Mesendoderm (in vitro differentiated cells): ENCODE measurements around the gene PRKAR1B.

ENCODE experiments used
- DNase-seq: peaks from one replicate; pipeline ENCODE4 v3.0.0; 2013
- H2AK5ac ChIP-seq: 2 replicates; pipeline ENCODE4 v1.6.1; 2013; ENCODE audit warnings: low read length, inconsistent platforms
- H2BK120ac ChIP-seq: 2 replicates; pipeline ENCODE4 v1.6.1; 2013; ENCODE audit warnings: low read depth, mild to moderate bottlenecking, low read length, moderate library complexity, mixed read lengths
- H2BK15ac ChIP-seq: replicated peaks from 2 replicates; pipeline ENCODE4 v1.6.1; 2013; ENCODE audit warnings: low read depth, mild to moderate bottlenecking, moderate library complexity
- H2BK5ac ChIP-seq: 2 replicates; pipeline ENCODE4 v1.6.1; 2013; ENCODE audit warnings: low read length, inconsistent platforms
- H3K18ac ChIP-seq: 2 replicates; pipeline ENCODE4 v1.6.1; 2013; ENCODE audit warnings: mild to moderate bottlenecking, low read length, mixed read lengths
- H3K23ac ChIP-seq: one replicate; pipeline ENCODE4 v1.6.1; 2013; ENCODE audit warnings: low read length
- H3K27ac ChIP-seq: 2 replicates; pipeline ENCODE4 v1.5.1; 2013; ENCODE audit warnings: low read depth, mild to moderate bottlenecking, inconsistent platforms, low read length, moderate library complexity
- H3K27me3 ChIP-seq: 2 replicates; pipeline ENCODE4 v1.6.1; 2013; ENCODE audit warnings: low read length, control low read depth, mild to moderate bottlenecking, inconsistent platforms; ENCODE audit not compliant: insufficient read depth, poor library complexity
- H3K36me3 ChIP-seq: 2 replicates; pipeline ENCODE4 v1.6.1; 2013; ENCODE audit warnings: low read length, inconsistent platforms; ENCODE audit not compliant: control insufficient read depth, insufficient read depth
- H3K4ac ChIP-seq: one replicate; pipeline ENCODE4 v1.6.1; 2013; ENCODE audit warnings: low read depth, mild to moderate bottlenecking, low read length, moderate library complexity
- H3K4me1 ChIP-seq: 2 replicates; pipeline ENCODE4 v1.6.1; 2013; ENCODE audit warnings: low read depth, low read length, inconsistent platforms; ENCODE audit not compliant: control insufficient read depth
- H3K4me2 ChIP-seq: 2 replicates; pipeline ENCODE4 v1.6.1; 2013; ENCODE audit warnings: low read length
- H3K4me3 ChIP-seq: 2 replicates; pipeline ENCODE4 v1.5.1; 2013; ENCODE audit warnings: mild to moderate bottlenecking, low read length
- H3K56ac ChIP-seq: one replicate; pipeline ENCODE4 v1.6.1; 2013; ENCODE audit warnings: low read length
- H3K79me1 ChIP-seq: 2 replicates; pipeline ENCODE4 v1.6.1; 2013; ENCODE audit warnings: low read length, inconsistent platforms
- H3K79me2 ChIP-seq: 2 replicates; pipeline ENCODE4 v1.6.1; 2013; ENCODE audit warnings: mild to moderate bottlenecking, low read length; ENCODE audit not compliant: control insufficient read depth, insufficient read depth
- H3K9ac ChIP-seq: 2 replicates; pipeline ENCODE4 v1.6.1; 2013; ENCODE audit warnings: low read length, inconsistent platforms
- H4K5ac ChIP-seq: one replicate; pipeline ENCODE4 v1.6.1; 2013; ENCODE audit warnings: low read length
- H4K8ac ChIP-seq: one replicate; pipeline ENCODE4 v1.6.1; 2013; ENCODE audit warnings: low read depth, mild to moderate bottlenecking, control low read depth, low read length, moderate library complexity
- WGBS: extraction: QIAGEN DNeasy Blood & Tissue Kit; methylation state at CpG from one replicate; pipeline ENCODE4 v1.1.7; 2013; ENCODE audit warnings: low lambda C conversion rate, missing lambda C conversion rate; ENCODE audit not compliant: insufficient coverage; ENCODE audit errors: extremely low coverage; 5-methylcytosine and 5-hydroxymethylcytosine counted together

PRKAR1B gene

DNA sequence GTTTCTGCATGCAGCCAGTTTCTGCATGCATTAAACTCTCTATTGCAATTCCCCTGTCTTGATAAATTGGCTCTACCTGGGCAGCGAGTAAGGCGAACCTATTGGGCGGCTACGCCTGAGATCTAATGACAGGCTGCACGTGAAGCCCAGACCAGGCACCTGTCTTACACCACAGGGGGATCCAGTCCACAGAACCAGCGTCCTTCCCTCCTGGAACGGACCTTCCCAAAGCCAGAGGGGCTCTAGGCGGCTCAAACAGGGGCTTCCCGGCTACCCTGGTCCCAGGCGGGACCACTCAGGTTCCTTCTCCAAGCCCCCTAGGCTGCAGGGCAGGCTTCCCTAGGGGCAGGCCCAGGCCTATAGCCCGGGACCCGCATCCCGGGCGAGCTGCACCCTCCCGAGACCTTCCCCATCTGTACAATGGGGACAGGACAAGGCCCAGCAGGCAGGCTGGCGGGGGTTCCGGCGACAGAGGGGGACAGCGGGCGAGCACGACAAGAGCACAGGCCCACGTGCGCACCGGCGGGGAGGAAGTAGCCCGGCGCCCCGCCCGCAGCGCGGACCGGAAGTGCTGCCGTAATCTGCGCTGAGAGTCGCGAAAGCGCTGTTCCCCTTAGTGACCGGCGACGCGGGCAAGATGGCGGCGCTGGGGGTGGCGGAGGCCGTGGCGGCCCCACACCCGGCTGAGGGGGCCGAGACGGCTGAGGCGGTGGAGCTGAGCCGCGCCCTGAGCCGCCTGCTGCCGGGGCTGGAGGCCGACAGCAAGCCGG, 812 bp downstream of the PRKAR1B start, which contains the start of gene DNAAF5:
Gene DNAAF5, plus strand, starts transcription at position 616 of the 770 bp plus-strand sequence. Its CDS starts 22 bp downstream, at position 638.
- Histone ChIP-seq H3K23ac (no peak within 1 kb of the TSS), H3K9ac (peak within 1 kb of the TSS; percentile 87), H2AK5ac (no peak within 1 kb of the TSS), H3K4ac (peak within 1 kb of the TSS; percentile 99), H2BK15ac (no peak within 1 kb of the TSS), H3K79me2 (peaks cover 27% of the 10 kb centered on the region), H3K4me3 (peak within 1 kb of the TSS; percentile 58), H3K18ac (peak within 1 kb of the TSS; percentile 81), H2BK5ac (no peak within 1 kb of the TSS), H3K56ac (peak within 1 kb of the TSS; percentile 94), H3K4me1 (no peaks in the 10 kb centered on the region), H3K79me1 (peaks cover 17% of the 10 kb centered on the region), H3K4me2 (peak within 1 kb of the TSS; percentile 57), H4K8ac (peak within 1 kb of the TSS; percentile 98), H3K36me3 (peaks cover 6% of the 10 kb centered on the region), H2BK120ac (no peak within 1 kb of the TSS), H3K27me3 (no peaks in the 10 kb centered on the region), H3K27ac (no peak within 1 kb of the TSS), H4K5ac (no peak within 1 kb of the TSS)
- peak; percentile 91 for DNase-seq
- WGBS: no CpG with 5 or more reads among the region's 56 CpGs

- Histone ChIP-seq H2BK15ac (no peak overlapping the region), H4K5ac (no peak overlapping the region), H3K27ac (no peak overlapping the region), H2AK5ac (no peak overlapping the region), H3K9ac (no peak overlapping the region), H3K4me3 (no peak overlapping the region), H4K8ac (peak overlapping the region; percentile 98), H3K23ac (no peak overlapping the region), H3K18ac (no peak overlapping the region), H3K79me2 (peaks cover 27% of the 10 kb centered on the region), H2BK120ac (no peak overlapping the region), H3K4ac (peak overlapping the region; percentile 99), H3K4me1 (no peaks in the 10 kb centered on the region), H3K36me3 (peaks cover 6% of the 10 kb centered on the region), H3K79me1 (peaks cover 17% of the 10 kb centered on the region), H3K56ac (no peak overlapping the region), H3K4me2 (no peak overlapping the region), H2BK5ac (no peak overlapping the region), H3K27me3 (no peaks in the 10 kb centered on the region)
- no peak for DNase-seq
- WGBS: no CpG with 5 or more reads among the region's 8 CpGs
Observed at GRCh38 chr7:725223-726005, 1.7 kb downstream of the PRKAR1B start.

DNA sequence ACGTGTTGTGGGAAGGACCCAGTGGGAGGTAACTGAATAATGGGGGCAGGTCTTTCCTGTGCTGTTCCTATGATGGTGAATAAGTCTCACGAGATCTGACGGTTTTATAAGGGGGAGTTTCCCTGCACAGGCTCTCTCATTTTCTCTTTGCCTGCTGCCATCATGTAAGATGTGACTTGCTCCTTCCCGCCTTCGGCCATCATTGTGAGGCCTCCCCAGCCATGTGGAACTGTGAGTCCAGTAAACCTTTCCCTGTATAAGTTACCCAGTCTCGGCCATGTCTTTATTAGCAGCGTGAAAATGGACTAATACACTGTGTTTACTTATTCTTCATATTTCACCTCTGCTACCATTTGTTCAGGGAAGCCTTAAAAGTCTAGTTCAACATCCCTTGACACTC, 2.8 kb downstream of the PRKAR1B start:
- Histone ChIP-seq H3K18ac (no peak overlapping the region), H3K4me2 (no peak overlapping the region), H4K5ac (no peak overlapping the region), H2AK5ac (no peak overlapping the region), H2BK15ac (no peak overlapping the region), H2BK5ac (no peak overlapping the region), H3K4me1 (no peaks in the 10 kb centered on the region), H3K56ac (no peak overlapping the region), H3K36me3 (peaks cover 2% of the 10 kb centered on the region), H3K23ac (no peak overlapping the region), H3K27me3 (no peaks in the 10 kb centered on the region), H3K4ac (no peak overlapping the region), H4K8ac (no peak overlapping the region), H3K79me2 (peaks cover 18% of the 10 kb centered on the region), H3K9ac (no peak overlapping the region), H3K4me3 (no peak overlapping the region), H3K79me1 (peaks cover 12% of the 10 kb centered on the region), H3K27ac (no peak overlapping the region), H2BK120ac (no peak overlapping the region)
- no peak for DNase-seq
- no CpG with 5 or more reads among the region's 7 CpGs for WGBS

- Histone ChIP-seq H2BK120ac (no peak overlapping the region), H3K4me3 (no peak overlapping the region), H3K27ac (no peak overlapping the region), H3K4ac (no peak overlapping the region), H3K18ac (no peak overlapping the region), H4K5ac (no peak overlapping the region), H3K79me2 (peaks cover 16% of the 10 kb centered on the region), H3K23ac (no peak overlapping the region), H2BK5ac (no peak overlapping the region), H3K56ac (no peak overlapping the region), H3K36me3 (peaks cover 2% of the 10 kb centered on the region), H3K4me2 (no peak overlapping the region), H2AK5ac (no peak overlapping the region), H3K9ac (no peak overlapping the region), H4K8ac (no peak overlapping the region), H2BK15ac (no peak overlapping the region), H3K27me3 (no peaks in the 10 kb centered on the region), H3K4me1 (no peaks in the 10 kb centered on the region), H3K79me1 (peaks cover 10% of the 10 kb centered on the region)
- no CpG with 5 or more reads among the region's 9 CpGs for WGBS
- DNase-seq: no peak
Observed at GRCh38 chr7:723541-723940, 3.5 kb downstream of the PRKAR1B start.

DNA sequence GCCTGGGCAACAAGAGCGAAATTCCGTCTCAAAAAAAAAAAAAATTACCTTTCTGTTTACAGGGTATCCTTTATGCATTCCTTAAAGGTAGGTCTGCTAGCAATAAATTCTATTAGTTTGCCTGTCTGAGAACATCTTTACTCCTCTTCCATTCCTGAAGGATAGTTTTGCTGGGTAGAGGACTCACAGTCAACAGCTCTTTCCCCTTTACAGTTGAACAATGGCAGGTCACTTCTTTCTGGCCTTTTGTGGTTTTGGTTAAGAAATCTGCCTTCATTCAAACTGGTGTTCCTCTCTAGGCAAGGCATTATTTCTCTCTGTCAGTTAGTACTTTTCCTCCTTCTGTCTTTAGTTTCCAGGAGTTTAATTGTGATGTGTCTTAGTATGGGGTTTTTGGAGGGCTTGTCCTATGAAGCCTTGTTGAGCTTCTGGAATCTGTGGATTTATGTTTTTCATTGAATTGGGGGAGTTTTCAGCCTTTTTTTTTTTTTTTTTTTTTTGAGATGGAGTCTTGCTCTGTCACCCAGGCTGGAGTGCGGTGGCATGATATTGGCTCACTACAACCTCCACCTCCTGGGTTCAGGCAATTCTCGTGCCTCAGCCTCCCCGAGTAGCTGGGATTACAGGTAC, 5.3 kb downstream of the PRKAR1B start:
- Histone ChIP-seq H2BK15ac (no peak overlapping the region), H4K8ac (no peak overlapping the region), H2BK5ac (no peak overlapping the region), H3K79me1 (peaks cover 3% of the 10 kb centered on the region), H3K18ac (no peak overlapping the region), H2BK120ac (no peak overlapping the region), H3K27me3 (no peaks in the 10 kb centered on the region), H3K4me2 (no peak overlapping the region), H3K79me2 (peaks cover 7% of the 10 kb centered on the region), H3K27ac (no peak overlapping the region), H3K4me1 (no peaks in the 10 kb centered on the region), H4K5ac (no peak overlapping the region), H2AK5ac (no peak overlapping the region), H3K56ac (no peak overlapping the region), H3K4me3 (no peak overlapping the region), H3K23ac (no peak overlapping the region), H3K4ac (no peak overlapping the region), H3K36me3 (peaks cover 2% of the 10 kb centered on the region), H3K9ac (no peak overlapping the region)
- WGBS: no CpG with 5 or more reads among the region's 5 CpGs
- DNase-seq: no peak
